Measurements from ENCODE around the gene GAN.
"Not testable (repeated sequence)": the region's sequence is repeated elsewhere in the genome, so short reads cannot be mapped to it uniquely, and the experiment has no call there.

GAN gene

GRCh38 chr16:81421536-81421935, 106.8 kb downstream of the GAN start:
- no peak overlapping the region for H3K4me3 ChIP-seq (ENCODE audit: low read depth, low read length)

DNA sequence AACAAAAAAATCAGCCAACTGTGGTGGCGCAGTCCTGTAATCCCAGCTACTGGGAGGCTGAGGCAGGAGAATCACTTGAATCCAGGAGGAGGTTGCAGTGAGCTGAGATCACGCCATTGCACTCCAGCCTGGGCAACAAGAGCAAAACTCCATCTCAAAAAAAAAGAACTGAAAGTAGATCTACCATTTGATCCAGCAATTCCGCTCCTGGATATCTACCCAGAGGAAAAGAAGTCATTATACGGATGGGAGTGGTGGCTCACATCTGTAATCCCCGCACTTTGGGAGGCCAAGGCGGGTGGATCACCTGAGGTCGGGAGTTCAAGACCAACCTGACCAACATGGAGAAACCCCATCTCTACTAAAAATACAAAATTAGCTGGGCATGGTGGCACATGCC, 107.4 kb downstream of the GAN start:
- not testable (repeated sequence) for H3K4me3 ChIP-seq (ENCODE audit: low read depth, low read length)

GRCh38 chr16:81424771-81425170, 110.0 kb downstream of the GAN start:
- H3K4me3 ChIP-seq (ENCODE audit: low read depth, low read length): no peak overlapping the region

GRCh38 chr16:81427219-81427618, 112.5 kb downstream of the GAN start:
- no peak overlapping the region for H3K4me3 ChIP-seq (ENCODE audit: low read depth, low read length)

DNA sequence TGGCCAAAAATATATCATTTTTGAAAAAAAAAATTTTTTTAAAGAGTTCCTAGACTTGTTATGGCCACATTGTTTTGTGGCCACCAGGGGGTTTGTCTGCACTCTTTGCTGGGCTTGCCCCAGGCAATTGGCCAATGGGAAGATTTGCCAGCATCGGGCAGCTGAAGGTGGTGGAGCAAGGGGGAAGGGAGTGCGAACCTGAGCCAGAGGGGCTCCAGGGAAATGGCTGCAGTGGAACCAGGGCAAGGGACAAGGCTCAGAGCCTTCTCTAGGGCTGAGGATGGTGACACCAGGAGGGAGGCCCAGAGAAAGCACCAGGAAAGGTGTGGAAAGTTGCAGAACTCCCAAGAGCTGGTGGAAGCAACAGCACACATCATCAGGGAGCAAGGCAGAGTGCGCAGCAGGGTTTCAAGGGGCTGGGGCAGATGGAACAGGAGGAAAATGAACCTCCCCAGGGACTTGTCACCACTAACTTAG, 114.3 kb downstream of the GAN start:
- no peak overlapping the region for H3K4me3 ChIP-seq (ENCODE audit: low read depth, low read length)

- no peak overlapping the region for H3K4me3 ChIP-seq (ENCODE audit: low read depth, low read length)
These were observed 117.0 kb downstream of the GAN start for GRCh38 chr16:81431554-81432353.

- no peak overlapping the region for H3K4me3 ChIP-seq (ENCODE audit: low read depth, low read length)
These were observed 118.3 kb downstream of the GAN start for GRCh38 chr16:81432937-81433557.

- H3K4me3 ChIP-seq (ENCODE audit: low read depth, low read length): no peak overlapping the region
These were observed 120.3 kb downstream of the GAN start for GRCh38 chr16:81435103-81435502.

- no peak overlapping the region for H3K4me3 ChIP-seq (ENCODE audit: low read depth, low read length)
These were observed 120.8 kb downstream of the GAN start for GRCh38 chr16:81435567-81435966.

DNA sequence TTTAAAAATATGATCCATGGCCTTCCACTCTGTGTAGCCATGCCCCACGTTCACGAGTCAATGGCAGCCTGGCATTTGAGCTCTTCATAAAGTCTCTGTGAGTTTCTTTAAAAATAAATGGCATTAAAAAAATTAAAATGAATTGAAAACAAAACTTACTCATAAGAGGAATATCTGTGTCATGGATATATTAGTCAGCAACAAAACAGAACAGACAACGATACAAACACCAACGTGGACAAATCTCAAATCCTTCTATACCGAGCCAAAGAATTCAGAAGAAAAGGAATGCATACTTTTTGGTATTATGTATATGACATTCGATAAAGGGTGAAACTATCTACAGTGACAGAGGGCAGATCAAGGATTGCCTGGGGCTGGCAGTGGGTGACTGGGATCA, 121.6 kb downstream of the GAN start:
- no peak overlapping the region for H3K4me3 ChIP-seq (ENCODE audit: low read depth, low read length)

DNA sequence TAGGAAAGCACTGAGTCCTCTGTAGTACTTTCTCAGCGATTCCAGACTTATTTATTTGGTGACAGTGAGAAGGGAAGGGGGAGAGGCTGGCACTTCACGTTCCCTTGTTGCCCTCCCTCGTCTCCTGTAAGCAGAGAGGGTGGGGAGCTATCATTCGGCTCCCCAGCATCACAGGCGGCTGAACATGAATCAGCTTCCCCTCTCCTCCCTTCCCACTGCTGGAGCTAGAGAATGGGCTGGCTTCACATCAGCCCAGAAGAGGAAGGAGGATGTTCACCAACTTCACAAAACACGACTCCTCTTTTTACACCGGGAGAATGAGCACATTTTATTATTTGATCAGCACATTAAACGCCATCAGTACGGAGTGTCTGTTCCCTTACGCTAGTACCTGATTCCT, 123.1 kb downstream of the GAN start:
- no peak overlapping the region for H3K4me3 ChIP-seq (ENCODE audit: low read depth, low read length)

Data from iPS-11a (cell line).